A549 (cell line): Measurements from ENCODE around the gene RPLP1. TPM values are rescaled to one million over a fixed set of nuclear protein-coding genes. Genes with fewer than 3 reads are reported as not detected.

ENCODE experiments used
- CBX2 ChIP-seq: fragments of 200-600 bp; sonication (generic); IDR thresholded peaks from 2 replicates; pipeline ENCODE4 v1.6.1; 2016; ENCODE audit warnings: low read depth, mild to moderate bottlenecking, borderline replicate concordance
- CBX8 ChIP-seq: fragments of 200-600 bp; sonication (generic); IDR thresholded peaks from 2 replicates; pipeline ENCODE4 v1.6.1; 2016
- CHD4 ChIP-seq: fragments of 200-600 bp; sonication (generic); IDR thresholded peaks from 2 replicates; pipeline ENCODE4 v1.6.1; 2016; ENCODE audit warnings: antibody characterized with exemption, mild to moderate bottlenecking, borderline replicate concordance
- EP300 ChIP-seq, 2 experiments: fragments of >200 bp; sonication (Bioruptor Twin); formaldehyde crosslinking; IDR thresholded peaks; 2 replicates in 1 of 2; 3 replicates in 1 of 2; pipeline ENCODE4 v1.6.1; 2016 to 2017
- FOSL2 ChIP-seq, 2 experiments: fragments of 450-650 bp in 1 of 2; fragments of >200 bp in 1 of 2; sonication (Bioruptor Twin) in 1 of 2; formaldehyde crosslinking; IDR thresholded peaks; 2 replicates each; pipeline versions ENCODE4 v1.5.0 to v1.6.1; 2016 to 2020; ENCODE audit warnings: mild to moderate bottlenecking in 1 of 2, moderate library complexity in 1 of 2
- GATA3 ChIP-seq: IDR thresholded peaks from 2 replicates; pipeline ENCODE4 v1.6.1; 2012; ENCODE audit warnings: borderline replicate concordance
- HDAC2 ChIP-seq: fragments of 200-600 bp; sonication (generic); IDR thresholded peaks from 2 replicates; pipeline ENCODE4 v1.6.1; 2016
- HOXB5 ChIP-seq: fragments of 250-450 bp; sonication (Bioruptor Pico); IDR thresholded peaks from 2 replicates; pipeline ENCODE4 v1.5.0; 2020; ENCODE audit warnings: mild to moderate bottlenecking, moderate library complexity
- POLR2AphosphoS2 ChIP-seq: conservative IDR thresholded peaks from 2 replicates; pipeline ENCODE4 v1.6.1; 2012; ENCODE audit warnings: low read length, improper control_type of control experiment, inconsistent platforms
- RARB ChIP-seq: fragments of 250-450 bp; sonication (Bioruptor Pico); IDR thresholded peaks from 2 replicates; pipeline ENCODE4 v1.8.0; 2021; ENCODE audit warnings: mild to moderate bottlenecking, moderate library complexity
- RCOR1 ChIP-seq: fragments of 150-350 bp; IDR thresholded peaks from 2 replicates; pipeline ENCODE4 v1.6.1; 2014; ENCODE audit warnings: antibody characterized with exemption, low read length, low read depth
- RNF2 ChIP-seq: fragments of 200-600 bp; sonication (generic); IDR thresholded peaks from 2 replicates; pipeline ENCODE4 v1.6.1; 2016; ENCODE audit warnings: low read depth, mild to moderate bottlenecking, antibody characterized with exemption, moderate library complexity, borderline replicate concordance
- ZNF302 ChIP-seq: fragments of 250-450 bp; sonication (Bioruptor Pico); IDR thresholded peaks from 2 replicates; pipeline ENCODE4 v1.9.0; 2021; ENCODE audit warnings: inconsistent platforms, mild to moderate bottlenecking, moderate library complexity
- polyA plus RNA-seq, 4 experiments: library from polyadenylated mRNA; depleted of rRNA in 3 of 4; stranded (reverse); fragments of >200 nt; fragmentation: RNase III in 1 of 4; extraction: RNeasy Plus Mini Kit Qiagen cat#74134 plus additional on column Dnase treatment in 1 of 4; gene quantifications; 2 replicates in 3 of 4; 3 replicates in 1 of 4; pipeline ENCODE4 v1.2.3, GENCODE V29; 2011 to 2017
- TF ChIP-seq, protein P1 (sequence below): IDR thresholded peaks from 2 replicates; pipeline ENCODE4 v1.6.1; 2012
- TF ChIP-seq, protein P2 (sequence below): fragments of 450-650 bp; IDR thresholded peaks from 2 replicates; pipeline ENCODE4 v1.6.1; 2014; ENCODE audit warnings: antibody characterized with exemption
- TF ChIP-seq, protein P3 (sequence below): fragments of >200 bp; sonication (Bioruptor Twin); formaldehyde crosslinking; IDR thresholded peaks from 3 replicates; pipeline ENCODE4 v1.5.1; 2016
- TF ChIP-seq, protein P4 (sequence below): fragments of 200-600 bp; sonication (generic); IDR thresholded peaks from 2 replicates; pipeline ENCODE4 v1.6.1; 2016; ENCODE audit warnings: antibody characterized with exemption, mild to moderate bottlenecking, moderate library complexity
- TF ChIP-seq, protein P5 (sequence below): fragments of 250-450 bp; sonication (Bioruptor Pico); IDR thresholded peaks from 2 replicates; pipeline ENCODE4 v1.5.0; 2021; ENCODE audit warnings: mild to moderate bottlenecking, moderate library complexity, borderline replicate concordance

The RPLP1 gene
- polyA plus RNA-seq, 2 of the 4 experiments (the other 2 are of a cell fraction), result 1,245 to 4,104 TPM

DNA sequence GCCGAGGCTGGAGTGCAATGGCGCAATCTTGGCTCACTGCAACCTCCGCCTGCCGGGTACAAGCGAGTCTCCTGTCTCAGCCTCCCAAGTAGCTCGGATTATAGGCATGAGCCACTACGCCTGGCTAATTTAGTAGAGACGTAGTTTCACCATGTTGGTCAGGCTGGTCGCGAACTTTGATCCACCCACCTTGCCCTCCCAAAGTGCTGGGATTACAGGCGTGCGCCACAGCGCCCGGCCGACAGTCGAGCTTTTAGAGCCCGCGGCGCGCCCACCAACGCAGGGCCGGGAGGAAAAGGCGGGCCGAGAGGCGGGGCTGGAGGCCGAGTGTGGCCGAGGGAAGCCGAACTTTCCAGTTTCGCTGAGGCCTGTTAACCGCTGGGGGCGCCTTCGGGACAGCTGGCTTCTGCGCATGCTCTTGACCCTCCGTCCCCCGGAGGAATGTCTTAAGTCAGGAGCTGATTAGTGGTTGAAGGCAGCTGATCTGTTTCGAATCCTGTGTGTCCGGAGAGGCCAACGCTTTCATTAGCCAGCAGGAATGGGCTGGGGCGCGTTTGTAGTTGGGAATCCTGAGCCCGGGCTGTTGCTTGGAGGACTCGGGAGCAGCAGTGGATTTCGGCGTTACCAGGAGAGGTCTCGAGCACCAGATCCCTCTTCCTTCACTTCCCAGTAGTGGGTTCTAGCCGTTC, 10.0 kb downstream of the RPLP1 start (continued):
- no peak for TF ChIP-seq RNF2
- TF ChIP-seq CHD4, result no peak
- no peak for TF ChIP-seq HDAC2
- TF ChIP-seq POLR2AphosphoS2, result no peak
- no peak for TF ChIP-seq CBX2
- TF ChIP-seq, protein P1, sequence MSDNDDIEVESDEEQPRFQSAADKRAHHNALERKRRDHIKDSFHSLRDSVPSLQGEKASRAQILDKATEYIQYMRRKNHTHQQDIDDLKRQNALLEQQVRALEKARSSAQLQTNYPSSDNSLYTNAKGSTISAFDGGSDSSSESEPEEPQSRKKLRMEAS, result peak; percentile 79; the same call in 1 of the 2 replicates
- no peak for TF ChIP-seq HOXB5 (CRISPR knock-in tag)
- no peak for TF ChIP-seq CBX8
- no peak for TF ChIP-seq RCOR1
- TF ChIP-seq, protein P2, sequence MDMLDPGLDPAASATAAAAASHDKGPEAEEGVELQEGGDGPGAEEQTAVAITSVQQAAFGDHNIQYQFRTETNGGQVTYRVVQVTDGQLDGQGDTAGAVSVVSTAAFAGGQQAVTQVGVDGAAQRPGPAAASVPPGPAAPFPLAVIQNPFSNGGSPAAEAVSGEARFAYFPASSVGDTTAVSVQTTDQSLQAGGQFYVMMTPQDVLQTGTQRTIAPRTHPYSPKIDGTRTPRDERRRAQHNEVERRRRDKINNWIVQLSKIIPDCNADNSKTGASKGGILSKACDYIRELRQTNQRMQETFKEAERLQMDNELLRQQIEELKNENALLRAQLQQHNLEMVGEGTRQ, result peak; percentile 83
- TF ChIP-seq ZNF302 (CRISPR knock-in tag), result no peak
- TF ChIP-seq, protein P3, sequence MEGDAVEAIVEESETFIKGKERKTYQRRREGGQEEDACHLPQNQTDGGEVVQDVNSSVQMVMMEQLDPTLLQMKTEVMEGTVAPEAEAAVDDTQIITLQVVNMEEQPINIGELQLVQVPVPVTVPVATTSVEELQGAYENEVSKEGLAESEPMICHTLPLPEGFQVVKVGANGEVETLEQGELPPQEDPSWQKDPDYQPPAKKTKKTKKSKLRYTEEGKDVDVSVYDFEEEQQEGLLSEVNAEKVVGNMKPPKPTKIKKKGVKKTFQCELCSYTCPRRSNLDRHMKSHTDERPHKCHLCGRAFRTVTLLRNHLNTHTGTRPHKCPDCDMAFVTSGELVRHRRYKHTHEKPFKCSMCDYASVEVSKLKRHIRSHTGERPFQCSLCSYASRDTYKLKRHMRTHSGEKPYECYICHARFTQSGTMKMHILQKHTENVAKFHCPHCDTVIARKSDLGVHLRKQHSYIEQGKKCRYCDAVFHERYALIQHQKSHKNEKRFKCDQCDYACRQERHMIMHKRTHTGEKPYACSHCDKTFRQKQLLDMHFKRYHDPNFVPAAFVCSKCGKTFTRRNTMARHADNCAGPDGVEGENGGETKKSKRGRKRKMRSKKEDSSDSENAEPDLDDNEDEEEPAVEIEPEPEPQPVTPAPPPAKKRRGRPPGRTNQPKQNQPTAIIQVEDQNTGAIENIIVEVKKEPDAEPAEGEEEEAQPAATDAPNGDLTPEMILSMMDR, result peak; percentile 82
- TF ChIP-seq, protein P4, sequence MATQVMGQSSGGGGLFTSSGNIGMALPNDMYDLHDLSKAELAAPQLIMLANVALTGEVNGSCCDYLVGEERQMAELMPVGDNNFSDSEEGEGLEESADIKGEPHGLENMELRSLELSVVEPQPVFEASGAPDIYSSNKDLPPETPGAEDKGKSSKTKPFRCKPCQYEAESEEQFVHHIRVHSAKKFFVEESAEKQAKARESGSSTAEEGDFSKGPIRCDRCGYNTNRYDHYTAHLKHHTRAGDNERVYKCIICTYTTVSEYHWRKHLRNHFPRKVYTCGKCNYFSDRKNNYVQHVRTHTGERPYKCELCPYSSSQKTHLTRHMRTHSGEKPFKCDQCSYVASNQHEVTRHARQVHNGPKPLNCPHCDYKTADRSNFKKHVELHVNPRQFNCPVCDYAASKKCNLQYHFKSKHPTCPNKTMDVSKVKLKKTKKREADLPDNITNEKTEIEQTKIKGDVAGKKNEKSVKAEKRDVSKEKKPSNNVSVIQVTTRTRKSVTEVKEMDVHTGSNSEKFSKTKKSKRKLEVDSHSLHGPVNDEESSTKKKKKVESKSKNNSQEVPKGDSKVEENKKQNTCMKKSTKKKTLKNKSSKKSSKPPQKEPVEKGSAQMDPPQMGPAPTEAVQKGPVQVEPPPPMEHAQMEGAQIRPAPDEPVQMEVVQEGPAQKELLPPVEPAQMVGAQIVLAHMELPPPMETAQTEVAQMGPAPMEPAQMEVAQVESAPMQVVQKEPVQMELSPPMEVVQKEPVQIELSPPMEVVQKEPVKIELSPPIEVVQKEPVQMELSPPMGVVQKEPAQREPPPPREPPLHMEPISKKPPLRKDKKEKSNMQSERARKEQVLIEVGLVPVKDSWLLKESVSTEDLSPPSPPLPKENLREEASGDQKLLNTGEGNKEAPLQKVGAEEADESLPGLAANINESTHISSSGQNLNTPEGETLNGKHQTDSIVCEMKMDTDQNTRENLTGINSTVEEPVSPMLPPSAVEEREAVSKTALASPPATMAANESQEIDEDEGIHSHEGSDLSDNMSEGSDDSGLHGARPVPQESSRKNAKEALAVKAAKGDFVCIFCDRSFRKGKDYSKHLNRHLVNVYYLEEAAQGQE, result no peak
- TF ChIP-seq, protein P5, sequence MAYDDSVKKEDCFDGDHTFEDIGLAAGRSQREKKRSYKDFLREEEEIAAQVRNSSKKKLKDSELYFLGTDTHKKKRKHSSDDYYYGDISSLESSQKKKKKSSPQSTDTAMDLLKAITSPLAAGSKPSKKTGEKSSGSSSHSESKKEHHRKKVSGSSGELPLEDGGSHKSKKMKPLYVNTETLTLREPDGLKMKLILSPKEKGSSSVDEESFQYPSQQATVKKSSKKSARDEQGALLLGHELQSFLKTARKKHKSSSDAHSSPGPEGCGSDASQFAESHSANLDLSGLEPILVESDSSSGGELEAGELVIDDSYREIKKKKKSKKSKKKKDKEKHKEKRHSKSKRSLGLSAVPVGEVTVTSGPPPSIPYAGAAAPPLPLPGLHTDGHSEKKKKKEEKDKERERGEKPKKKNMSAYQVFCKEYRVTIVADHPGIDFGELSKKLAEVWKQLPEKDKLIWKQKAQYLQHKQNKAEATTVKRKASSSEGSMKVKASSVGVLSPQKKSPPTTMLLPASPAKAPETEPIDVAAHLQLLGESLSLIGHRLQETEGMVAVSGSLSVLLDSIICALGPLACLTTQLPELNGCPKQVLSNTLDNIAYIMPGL (CRISPR knock-in tag), result no peak
- no peak for TF ChIP-seq GATA3
- peak; percentile 76; the same call in 1 of the 2 replicates for TF ChIP-seq RARB (CRISPR knock-in tag)
- TF ChIP-seq EP300 (IDR thresholded peaks at IDR 0.05), result no peak
- TF ChIP-seq FOSL2 (IDR thresholded peaks at IDR 0.05), result no peak
- TF ChIP-seq FOSL2 (CRISPR knock-in tag; IDR thresholded peaks at IDR 0.05), result no peak
